ENCODE data around the gene AOAH. TPM values are rescaled to one million over a fixed set of nuclear protein-coding genes. Genes with fewer than 3 reads are reported as not detected.

Gene AOAH
- total RNA-seq, 1 experiment from 2014 or later = 0.39 TPM

- no peak overlapping the region for H3K27ac Mint-ChIP-seq
- peaks cover 24 to 31% of the 10 kb centered on the region in 2 experiments for H3K4me1 Mint-ChIP-seq
- H2BK5ac ChIP-seq (ENCODE audit: insufficient read length, low read length) = no peak overlapping the region
- no peaks in the 10 kb centered on the region for H3K9me3 ChIP-seq (ENCODE audit: control insufficient read depth, low read depth, low read length)
- H3K4me2 ChIP-seq (ENCODE audit: insufficient read depth, insufficient read length, low read length) = no peak overlapping the region
- H2AFZ ChIP-seq (ENCODE audit: low read length) = no peak overlapping the region
- H2BK120ac ChIP-seq (ENCODE audit: low read depth, low read length, poor library complexity, severe bottlenecking) = no peak overlapping the region
- no peak overlapping the region for H4K5ac ChIP-seq (ENCODE audit: insufficient read length, low read depth, low read length)
- no peak overlapping the region for H4K91ac ChIP-seq (ENCODE audit: insufficient read length, low read depth, low read length)
- no peak overlapping the region for H3K56ac ChIP-seq (ENCODE audit: insufficient read length, low read depth, low read length)
- H4K20me1 ChIP-seq (ENCODE audit: control insufficient read depth, insufficient read depth, insufficient read length) = no peaks in the 10 kb centered on the region
- no peak for DNase-seq
- no peak overlapping the region for H3K18ac ChIP-seq (ENCODE audit: insufficient read length, low read depth, low read length)
- H3K4me1 ChIP-seq (ENCODE audit: insufficient read depth, low read length) = peaks cover 7% of the 10 kb centered on the region
- no peak overlapping the region for H3K4ac ChIP-seq (ENCODE audit: low read depth, low read length)
- TF ChIP-seq, protein P1, sequence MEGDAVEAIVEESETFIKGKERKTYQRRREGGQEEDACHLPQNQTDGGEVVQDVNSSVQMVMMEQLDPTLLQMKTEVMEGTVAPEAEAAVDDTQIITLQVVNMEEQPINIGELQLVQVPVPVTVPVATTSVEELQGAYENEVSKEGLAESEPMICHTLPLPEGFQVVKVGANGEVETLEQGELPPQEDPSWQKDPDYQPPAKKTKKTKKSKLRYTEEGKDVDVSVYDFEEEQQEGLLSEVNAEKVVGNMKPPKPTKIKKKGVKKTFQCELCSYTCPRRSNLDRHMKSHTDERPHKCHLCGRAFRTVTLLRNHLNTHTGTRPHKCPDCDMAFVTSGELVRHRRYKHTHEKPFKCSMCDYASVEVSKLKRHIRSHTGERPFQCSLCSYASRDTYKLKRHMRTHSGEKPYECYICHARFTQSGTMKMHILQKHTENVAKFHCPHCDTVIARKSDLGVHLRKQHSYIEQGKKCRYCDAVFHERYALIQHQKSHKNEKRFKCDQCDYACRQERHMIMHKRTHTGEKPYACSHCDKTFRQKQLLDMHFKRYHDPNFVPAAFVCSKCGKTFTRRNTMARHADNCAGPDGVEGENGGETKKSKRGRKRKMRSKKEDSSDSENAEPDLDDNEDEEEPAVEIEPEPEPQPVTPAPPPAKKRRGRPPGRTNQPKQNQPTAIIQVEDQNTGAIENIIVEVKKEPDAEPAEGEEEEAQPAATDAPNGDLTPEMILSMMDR (conservative IDR thresholded peaks at IDR 0.05) = no peak
- no peak overlapping the region for H3K14ac ChIP-seq (ENCODE audit: insufficient read depth, low read length)
- WGBS (ENCODE audit: extremely low coverage, insufficient read length, low lambda C conversion rate) = no CpG with 5 or more reads among the region's 1 CpG
- H3K23ac ChIP-seq (ENCODE audit: insufficient read length, low read depth, low read length) = no peak overlapping the region
- no peak overlapping the region for H3K4me3 Mint-ChIP-seq
- H3K79me2 ChIP-seq (ENCODE audit: insufficient read depth, low read length) = no peaks in the 10 kb centered on the region
- no peak overlapping the region for H2BK15ac ChIP-seq (ENCODE audit: low read depth, low read length)
- H2BK20ac ChIP-seq (ENCODE audit: low read depth, low read length, poor library complexity, severe bottlenecking) = no peak overlapping the region
- H3K79me1 ChIP-seq (ENCODE audit: insufficient read depth, low read depth, low read length, poor library complexity, severe bottlenecking) = no peaks in the 10 kb centered on the region
- H3K36me3 Mint-ChIP-seq (ENCODE audit: insufficient read depth in 1 of 3, low read depth in 3 of 3) = no peaks in the 10 kb centered on the region; a peak in 1 of 7 replicates
- H3K9me3 Mint-ChIP-seq = no peaks in the 10 kb centered on the region
- H3K23me2 ChIP-seq (ENCODE audit: insufficient read length, low read depth, low read length, poor library complexity, severe bottlenecking) = no peaks in the 10 kb centered on the region
- no peak overlapping the region for H3T11ph ChIP-seq (ENCODE audit: low read length)
- no peak overlapping the region for H2AK5ac ChIP-seq (ENCODE audit: insufficient read length, low read length)
- H4K8ac ChIP-seq (replicated peaks; ENCODE audit: insufficient read length, low read depth, low read length) = no peak overlapping the region
- no peak overlapping the region for H3K9ac ChIP-seq (ENCODE audit: extremely low read depth, insufficient read length, low read length)
- no peak overlapping the region for H2BK12ac ChIP-seq (ENCODE audit: insufficient read length, low read depth, low read length)
- H3K27ac ChIP-seq (ENCODE audit: insufficient read length, low read depth, low read length) = no peak overlapping the region
- H3K27me3 Mint-ChIP-seq (ENCODE audit: low read depth) = no peaks in the 10 kb centered on the region
- no peaks in the 10 kb centered on the region for H3K27me3 ChIP-seq (ENCODE audit: insufficient read depth, low read length)
Measured at GRCh38 chr7:36629351-36629750, 94.9 kb downstream of the AOAH start.

Data from H9 (cell line).